Kidney (tissue), 14 donors: Measurements from ENCODE around the gene LARGE2. TPM values are rescaled to one million over a fixed set of nuclear protein-coding genes. Genes with fewer than 3 reads are reported as not detected.
A peak's percentile ranks its signal among the peaks of the same experiment; 100 is the strongest.

Source experiments
- DNase-seq, 5 donors: peaks; one replicate each; pipeline ENCODE4 v3.0.0-alpha.2; 2013 to 2020
- FAIRE-seq: peaks from 2 replicates; lab custom pipeline; 2012; peaks lifted over from hg19 to GRCh38; lab: Jason Lieb, UNC
- H3K27ac ChIP-seq, 2 donors: one replicate each; pipeline ENCODE4 v1.7.0; 2013; ENCODE audit warnings: low read depth in 2 of 2, low read length in 2 of 2, inconsistent platforms in 1 of 2
- H3K27me3 ChIP-seq: one replicate; pipeline ENCODE4 v1.7.1; 2013; ENCODE audit warnings: low read length, inconsistent platforms; ENCODE audit not compliant: control insufficient read depth, insufficient read depth
- H3K36me3 ChIP-seq, 3 donors: one replicate each; pipeline versions ENCODE4 v1.7.0 to v1.7.1; 2013; ENCODE audit warnings: low read length in 3 of 3, control low read depth in 1 of 3, inconsistent platforms in 1 of 3; ENCODE audit not compliant: insufficient read depth in 3 of 3, control insufficient read depth in 2 of 3
- H3K4me1 ChIP-seq, 3 donors: one replicate each; pipeline versions ENCODE4 v1.7.0 to v1.7.1; 2013; ENCODE audit warnings: low read length in 3 of 3, inconsistent platforms in 1 of 3, low read depth in 1 of 3; ENCODE audit not compliant: control insufficient read depth in 2 of 3, insufficient read depth in 2 of 3
- H3K4me3 ChIP-seq, 3 donors: one replicate each; pipeline versions ENCODE4 v1.7.0 to v1.8.1; 2013; ENCODE audit warnings: low read length in 3 of 3, control low read depth in 1 of 3, inconsistent platforms in 1 of 3
- H3K9ac ChIP-seq, 3 donors: one replicate each; pipeline versions ENCODE4 v1.7.0 to v1.7.1; 2013; ENCODE audit warnings: low read length in 3 of 3, control low read depth in 1 of 3, inconsistent platforms in 1 of 3
- H3K9me3 ChIP-seq, 3 donors: one replicate each; pipeline versions ENCODE4 v1.7.0 to v1.7.1; 2013; ENCODE audit warnings: low read length in 3 of 3, control low read depth in 1 of 3, inconsistent platforms in 1 of 3; ENCODE audit not compliant: control insufficient read depth in 2 of 3, insufficient read depth in 1 of 3
- CTCF ChIP-seq: IDR thresholded peaks from 3 replicates; pipeline ENCODE4 v1.5.1; 2012; ENCODE audit warnings: mild to moderate bottlenecking, moderate library complexity, borderline replicate concordance; ENCODE audit not compliant: insufficient read depth; ENCODE audit errors: extremely low read depth
- intact Hi-C: fragments of 100-400 bp; cut with DNase I; formaldehyde crosslinking; loops from one replicate; pipeline ENCODE4 v1.11.1; 2022
- polyA plus RNA-seq: library from polyadenylated mRNA; stranded (reverse); fragments of 350-450 nt; fragmentation: Illumina TruSeq; extraction: RNeasy Lipid Tissue Mini Kit (QIAGEN cat#74804); gene quantifications from one replicate; pipeline ENCODE4 v1.2.3, GENCODE V29; 2014; ENCODE audit warnings: low read depth, low replicate concordance; ENCODE audit not compliant: insufficient read depth
- total RNA-seq: library from RNA; stranded (reverse); fragmentation: NEBNext Ultra II Directional; extraction: Animal tissue kit (Norgen Biotek cat#: 25700); gene quantifications from one replicate; pipeline ENCODE4 v1.2.1, GENCODE V29; 2021
- donor health status: control.
- donor health status: control.
- donor health status: control.
- donor health status: control.
- donor health status: control.
- donor health status: DM: yes; HTN: yes; CAD: no.
- donor health status: Normal renal cell carcinoma (clear cell type).

The LARGE2 gene
- total and polyA plus RNA-seq, 2 donors from 2014 or later: 13.1 to 29.8 TPM

DNA sequence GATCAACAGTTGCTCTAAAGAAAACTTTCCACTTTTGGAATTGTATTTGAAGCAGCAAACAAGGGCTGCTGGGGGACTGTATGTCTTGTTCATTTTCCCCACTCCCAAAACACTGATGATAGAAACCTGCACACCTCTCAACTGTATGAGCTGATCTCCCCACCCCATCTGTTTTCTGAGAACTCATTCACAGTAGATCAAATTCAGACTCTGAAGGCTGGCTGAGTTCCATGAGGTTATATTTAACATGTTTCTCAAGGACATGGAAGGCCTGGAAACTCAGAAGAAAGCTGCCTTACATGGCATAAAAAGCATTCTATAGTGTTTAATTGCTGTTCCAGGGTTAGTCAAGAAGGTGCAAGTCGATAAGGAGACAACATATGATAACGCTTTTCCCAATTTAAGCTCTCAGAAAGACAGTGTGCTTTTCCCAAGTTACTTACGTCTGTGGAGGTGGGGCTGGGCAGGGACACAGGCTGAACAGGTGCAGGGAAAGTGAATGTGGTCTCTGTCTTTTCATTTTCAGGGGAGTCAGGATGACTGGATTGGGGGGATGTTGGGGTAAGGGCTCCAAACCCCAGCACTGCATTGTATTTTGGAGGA lies 23.0 kb downstream of the LARGE2 start:
- no peak overlapping the region for H3K9ac ChIP-seq
- no peak for FAIRE-seq
- no peak overlapping the region for H3K4me3 ChIP-seq
- intact Hi-C loops: no loop called here
- H3K27ac ChIP-seq: peak overlapping the region; percentile 24 to 33
- peaks cover 0 to 18% (median 10%) of the 10 kb centered on the region in 3 donors for H3K36me3 ChIP-seq
- peaks cover 0 to 10% (median 6%) of the 10 kb centered on the region in 3 donors for H3K4me1 ChIP-seq
- no peaks in the 10 kb centered on the region for H3K27me3 ChIP-seq
- DNase-seq: no peak
- TF ChIP-seq CTCF: no peak
- no peaks in the 10 kb centered on the region for H3K9me3 ChIP-seq

- no peak overlapping the region for H3K9ac ChIP-seq
- intact Hi-C loops: no loop called here
- peak overlapping the region in 1 of 2 donors; percentile 8 for H3K27ac ChIP-seq
- H3K4me3 ChIP-seq: no peak overlapping the region
- H3K4me1 ChIP-seq: peaks cover 0 to 10% (median 0%) of the 10 kb centered on the region in 3 donors
- DNase-seq (no peak), FAIRE-seq (no peak)
- no peaks in the 10 kb centered on the region for H3K9me3 ChIP-seq
- peaks cover 0 to 19% (median 13%) of the 10 kb centered on the region in 3 donors for H3K36me3 ChIP-seq
- no peaks in the 10 kb centered on the region for H3K27me3 ChIP-seq
- no peak for TF ChIP-seq CTCF
These were observed 25.4 kb downstream of the LARGE2 start for GRCh38 chr11:45947885-45948284.

- intact Hi-C loops: no loop called here
- DNase-seq (peak in 3 of 5 donors; percentile 65 to 82 (median 70)), FAIRE-seq (no peak)
- Histone ChIP-seq H3K4me1 (peaks cover 0 to 10% (median 0%) of the 10 kb centered on the region in 3 donors), H3K27ac (no peak overlapping the region), H3K27me3 (no peaks in the 10 kb centered on the region), H3K9ac (no peak overlapping the region), H3K4me3 (no peak overlapping the region), H3K36me3 (peaks cover 0 to 23% (median 12%) of the 10 kb centered on the region in 3 donors), H3K9me3 (no peaks in the 10 kb centered on the region)
- no peak for TF ChIP-seq CTCF
These were observed 25.9 kb downstream of the LARGE2 start for GRCh38 chr11:45948356-45948755.
